Colonic mucosa (tissue), 4 donors: ENCODE results near the gene COL21A1. TPM values are rescaled to one million over a fixed set of nuclear protein-coding genes. Genes with fewer than 3 reads are reported as not detected.

ENCODE experiments used
- DNase-seq: peaks from one replicate; pipeline ENCODE4 v3.0.0-alpha.2; 2020
- H3K27ac ChIP-seq: fragments of 200-600 bp; one replicate; pipeline ENCODE4 v1.8.0; 2021
- H3K27me3 ChIP-seq: fragments of 200-600 bp; one replicate; pipeline ENCODE4 v1.8.0; 2021
- H3K36me3 ChIP-seq: fragments of 200-600 bp; one replicate; pipeline ENCODE4 v1.8.0; 2021
- H3K4me1 ChIP-seq: fragments of 200-600 bp; one replicate; pipeline ENCODE4 v1.8.0; 2021; ENCODE audit warnings: mild to moderate bottlenecking
- H3K4me3 ChIP-seq: fragments of 200-600 bp; one replicate; pipeline ENCODE4 v1.8.0; 2021
- H3K9ac ChIP-seq, 2 donors: one replicate each; pipeline ENCODE4 v1.7.0; 2013; ENCODE audit warnings: control low read depth in 2 of 2, low read depth in 2 of 2, low read length in 2 of 2
- H3K9me3 ChIP-seq: fragments of 200-600 bp; one replicate; pipeline ENCODE4 v1.8.0; 2021
- CTCF ChIP-seq: fragments of 200-600 bp; IDR thresholded peaks from one replicate; pipeline ENCODE4 v1.8.0; 2022; ENCODE audit warnings: antibody characterized with exemption, mild to moderate bottlenecking
- intact Hi-C: fragments of 100-400 bp; cut with DNase I; formaldehyde crosslinking; loops from one replicate; pipeline ENCODE4 v1.14.1; 2022
- total RNA-seq, 2 donors: library from RNA; stranded (reverse); fragmentation: NEBNext Ultra II Directional in 1 of 2; extraction: Animal tissue kit (Norgen Biotek cat#: 25700) in 1 of 2; gene quantifications; one replicate each; pipeline ENCODE4 v1.2.1, GENCODE V29; 2021
- donor health status: healthy.
- donor health status: DM: no; HTN: no; CAD: no.
- donor health status: DM: no; HTN: no; CAD: no.

COL21A1 gene
- total RNA-seq, 2 donors from 2014 or later = 0.79 to 1.9 TPM

GRCh38 chr6:56101141-56101553 is 146.2 kb downstream of the COL21A1 start:
- intact Hi-C loops = no loop called here
- Histone ChIP-seq H3K4me1 (no peaks in the 10 kb centered on the region), H3K27ac (no peak overlapping the region), H3K36me3 (no peaks in the 10 kb centered on the region), H3K9ac (no peak overlapping the region), H3K9me3 (no peaks in the 10 kb centered on the region), H3K4me3 (no peak overlapping the region), H3K27me3 (no peaks in the 10 kb centered on the region)
- no peak for DNase-seq
- no peak for TF ChIP-seq CTCF

GRCh38 chr6:56096946-56097621 is 150.3 kb downstream of the COL21A1 start:
- no peak for DNase-seq
- no peaks in the 10 kb centered on the region for H3K4me1 ChIP-seq
- no peak overlapping the region for H3K27ac ChIP-seq
- no peak for TF ChIP-seq CTCF
- H3K27me3 ChIP-seq = no peaks in the 10 kb centered on the region
- no peak overlapping the region for H3K9ac ChIP-seq
- no peaks in the 10 kb centered on the region for H3K36me3 ChIP-seq
- no peak overlapping the region for H3K4me3 ChIP-seq
- intact Hi-C loops = no loop called here
- no peaks in the 10 kb centered on the region for H3K9me3 ChIP-seq

GRCh38 chr6:56096541-56096940 is 150.8 kb downstream of the COL21A1 start:
- Histone ChIP-seq H3K36me3 (no peaks in the 10 kb centered on the region), H3K4me3 (no peak overlapping the region), H3K9ac (no peak overlapping the region), H3K27me3 (no peaks in the 10 kb centered on the region), H3K27ac (no peak overlapping the region), H3K4me1 (no peaks in the 10 kb centered on the region), H3K9me3 (no peaks in the 10 kb centered on the region)
- intact Hi-C loops = no loop called here
- no peak for TF ChIP-seq CTCF
- DNase-seq = no peak

- no peak for DNase-seq
- Histone ChIP-seq H3K4me3 (no peak overlapping the region), H3K27ac (no peak overlapping the region), H3K27me3 (no peaks in the 10 kb centered on the region), H3K9me3 (no peaks in the 10 kb centered on the region), H3K9ac (no peak overlapping the region), H3K4me1 (no peaks in the 10 kb centered on the region), H3K36me3 (no peaks in the 10 kb centered on the region)
- no peak for TF ChIP-seq CTCF
- intact Hi-C loops = no loop called here
Observed at GRCh38 chr6:56093776-56094175, 153.6 kb downstream of the COL21A1 start.

GRCh38 chr6:56091159-56091869 is 156.1 kb downstream of the COL21A1 start:
- H3K36me3 ChIP-seq = no peaks in the 10 kb centered on the region
- no peaks in the 10 kb centered on the region for H3K4me1 ChIP-seq
- TF ChIP-seq CTCF = no peak
- H3K9me3 ChIP-seq = no peaks in the 10 kb centered on the region
- intact Hi-C loops = no loop called here
- no peaks in the 10 kb centered on the region for H3K27me3 ChIP-seq
- no peak for DNase-seq
- H3K9ac ChIP-seq = no peak overlapping the region
- H3K4me3 ChIP-seq = no peak overlapping the region
- H3K27ac ChIP-seq = no peak overlapping the region
